ENCODE measurements around the gene ENPEP.

- no peak for TF ChIP-seq CTCF (conservative IDR thresholded peaks at IDR 0.05; ENCODE audit: low read length)
- no peak for TF ChIP-seq EZH2phosphoT487 (IDR thresholded peaks at IDR 0.05; ENCODE audit: borderline replicate concordance, low read depth, low read length)
Observed at GRCh38 chr4:110477836-110478235, 1.9 kb downstream of the ENPEP start.
